Inferior parietal cortex (tissue), 1 donor: ENCODE measurements around the gene CCDC17.

Experiments
- DNase-seq: peaks from one replicate; pipeline ENCODE4 v3.0.0-alpha.2; 2016; ENCODE audit errors: extremely low spot score

The CCDC17 gene

DNA sequence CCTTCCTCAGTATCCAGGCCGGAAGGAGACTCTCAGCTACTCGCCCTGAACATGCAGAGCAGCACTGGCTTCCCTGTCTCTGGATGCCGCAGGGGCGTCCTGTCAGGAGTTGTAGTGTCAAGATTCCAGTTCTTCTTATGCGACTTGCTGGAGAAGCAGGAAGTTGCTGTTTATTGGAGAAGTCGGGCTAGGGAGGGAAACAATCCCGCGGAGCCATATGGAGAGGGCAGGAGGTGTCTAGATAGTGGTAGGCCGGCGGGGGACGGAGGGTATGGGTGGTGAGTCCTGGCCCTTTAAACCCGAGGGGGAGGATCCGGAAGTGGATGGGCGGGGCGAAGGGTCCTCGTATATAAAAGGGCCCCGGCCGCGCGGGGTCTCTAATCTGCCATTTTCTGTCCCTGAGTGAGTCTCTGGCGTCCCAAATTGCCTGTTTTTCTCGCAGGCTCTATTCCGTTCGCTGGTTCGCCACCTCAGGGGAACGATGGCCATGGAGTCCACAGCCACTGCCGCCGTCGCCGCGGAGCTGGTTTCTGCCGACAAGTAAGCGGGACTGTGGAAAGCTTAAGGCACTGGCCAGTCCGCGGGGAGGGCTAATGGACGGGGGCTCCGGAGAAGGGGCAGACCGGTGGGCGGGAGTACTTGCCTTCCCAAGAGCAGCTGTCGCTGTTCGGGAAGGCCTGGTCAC is 40.0 kb downstream of the CCDC17 start, which contains the start of gene NASP:
Gene NASP (plus strand): TSS at position 376 of the 685 bp plus-strand sequence. CDS start 106 bp downstream, at position 482.
- peak; percentile 91 for DNase-seq

DNA sequence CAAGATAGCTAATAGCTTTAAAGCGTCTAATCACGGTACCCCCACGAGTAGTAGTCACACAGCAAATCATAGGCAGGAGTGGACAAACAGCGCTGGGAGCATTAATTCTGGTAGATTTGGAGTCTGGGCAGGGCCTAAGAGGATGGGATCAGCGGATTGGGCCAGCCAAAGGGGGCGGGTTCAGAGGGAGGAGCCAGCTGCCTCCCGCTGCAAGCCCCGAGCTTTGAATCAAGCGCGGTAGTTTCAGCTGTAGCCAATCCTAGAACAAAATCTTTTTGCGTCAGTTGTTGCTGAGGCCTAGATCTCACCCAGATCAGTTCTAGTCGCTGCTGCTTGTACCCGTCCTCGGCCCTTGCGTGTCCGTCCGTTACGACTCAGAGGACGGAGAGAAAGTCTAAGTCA is 40.6 kb downstream of the CCDC17 start:
- peak; percentile 98 for DNase-seq

DNA sequence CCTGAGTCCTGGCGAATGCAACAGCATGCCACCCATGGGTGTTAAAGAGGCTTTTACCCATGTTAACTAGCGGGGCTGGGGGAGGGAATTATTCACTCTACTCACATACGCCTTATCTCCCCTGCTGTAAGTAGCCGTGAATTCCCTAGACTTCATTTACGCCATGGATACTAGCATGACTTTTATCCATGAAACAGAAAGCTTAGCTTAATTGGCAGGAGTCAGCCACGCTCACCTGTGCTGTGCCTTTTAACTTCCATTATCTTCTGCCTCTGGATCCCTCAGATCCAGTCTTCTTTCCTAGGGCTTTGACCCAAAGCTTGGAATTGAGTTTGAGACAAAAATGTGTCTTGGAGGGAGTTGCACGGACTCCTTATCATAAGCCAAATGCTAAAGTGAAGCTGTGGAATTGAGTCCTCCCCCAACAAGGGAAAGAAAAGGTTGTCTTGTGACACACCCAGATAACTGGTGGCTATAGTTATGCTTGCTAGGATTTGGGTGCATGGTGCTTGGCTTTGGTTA is 49.7 kb downstream of the CCDC17 start:
- DNase-seq: no peak

DNA sequence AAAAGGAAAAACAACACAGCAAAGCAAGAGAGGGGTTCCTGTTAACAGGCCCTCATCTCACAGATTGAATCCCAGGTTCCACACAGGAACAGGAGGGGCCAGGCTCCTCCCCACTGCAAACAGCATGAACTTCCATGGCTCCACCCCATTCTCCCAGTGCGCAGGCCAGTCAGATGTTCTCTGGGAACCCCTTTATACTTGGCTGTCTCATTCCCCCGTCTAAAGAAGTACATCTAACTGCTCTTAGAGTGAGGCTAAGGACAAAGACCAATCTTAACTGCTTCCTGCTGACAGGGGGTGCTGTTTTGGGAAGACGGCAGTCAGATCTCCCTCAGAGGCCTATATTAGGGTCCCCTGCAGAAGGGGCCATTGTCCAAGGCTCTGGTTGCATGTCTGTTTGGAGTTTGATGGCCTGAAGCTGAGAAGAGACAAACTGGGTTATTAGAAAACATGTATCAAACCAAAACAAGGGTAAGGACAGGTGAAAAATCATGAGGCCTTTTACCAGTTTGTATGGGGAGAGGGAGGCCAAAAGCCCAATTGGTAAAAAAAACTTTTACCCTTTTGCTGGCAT is 50.5 kb downstream of the CCDC17 start:
- DNase-seq: no peak

DNA sequence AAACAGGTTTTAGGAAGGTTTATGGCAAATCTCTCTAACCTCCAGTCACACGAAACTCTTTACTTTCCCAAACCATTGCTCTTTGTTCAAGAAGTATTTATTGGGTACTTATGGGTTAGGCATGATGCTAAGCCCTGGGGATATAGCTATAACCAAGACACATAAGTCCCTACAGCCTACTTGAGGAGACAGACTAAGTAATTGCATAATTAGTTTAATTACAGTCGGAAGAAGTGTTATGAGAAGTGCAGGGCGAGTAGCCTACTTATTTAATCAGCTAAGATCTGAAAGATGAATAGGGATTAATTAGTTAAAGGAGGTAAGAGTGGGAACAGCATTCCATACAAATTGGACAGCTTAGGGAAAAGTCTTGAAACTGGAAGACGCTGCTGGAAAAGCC is 53.2 kb downstream of the CCDC17 start:
- DNase-seq: no peak
